Islet of Langerhans (tissue), 1 donor: ENCODE measurements around the gene TRAPPC1.

Source experiments
- FAIRE-seq: peaks from one replicate; lab custom pipeline; 2011; peaks lifted over from hg19 to GRCh38; lab: Jason Lieb, UNC

TRAPPC1 gene

GRCh38 chr17:7940743-7941142, 9.0 kb upstream of the TRAPPC1 start:
- no peak for FAIRE-seq

GRCh38 chr17:7940034-7940433, 8.3 kb upstream of the TRAPPC1 start:
- FAIRE-seq, result no peak

- FAIRE-seq, result no peak
These were observed 4.1 kb upstream of the TRAPPC1 start for GRCh38 chr17:7935859-7936258.

- FAIRE-seq, result no peak
These were observed 1.2 kb upstream of the TRAPPC1 start for GRCh38 chr17:7932949-7933348.

GRCh38 chr17:7932483-7932891, 741 bp upstream of the TRAPPC1 start:
- FAIRE-seq, result no peak

- FAIRE-seq, result no peak
These were observed 710 bp downstream of the TRAPPC1 start for GRCh38 chr17:7930841-7931631.

GRCh38 chr17:7929158-7930023, 2.4 kb downstream of the TRAPPC1 start, which contains the start of gene KCNAB3:
Gene KCNAB3 (minus strand): TSS chr17:7929856. CDS start chr17:7929435, 421 bp downstream.
- no peak for FAIRE-seq

GRCh38 chr17:7927596-7927995, 4.2 kb downstream of the TRAPPC1 start:
- no peak for FAIRE-seq

GRCh38 chr17:7922845-7923628, 8.7 kb downstream of the TRAPPC1 start:
- FAIRE-seq, result no peak

GRCh38 chr17:7922269-7922844, 9.4 kb downstream of the TRAPPC1 start:
- FAIRE-seq, result no peak

- no peak for FAIRE-seq
These were observed 14.9 kb downstream of the TRAPPC1 start for GRCh38 chr17:7916808-7917207.

GRCh38 chr17:7916385-7916682, 15.4 kb downstream of the TRAPPC1 start:
- FAIRE-seq, result no peak

- no peak for FAIRE-seq
These were observed 15.9 kb downstream of the TRAPPC1 start, which contains the start of gene RNF227 for GRCh38 chr17:7915611-7916384. Gene RNF227 (minus strand): TSS chr17:7916289. CDS start chr17:7916195, 94 bp downstream.

- FAIRE-seq, result no peak
These were observed 16.6 kb downstream of the TRAPPC1 start for GRCh38 chr17:7915179-7915610.

- FAIRE-seq, result peak; percentile 79
These were observed 18.7 kb downstream of the TRAPPC1 start for GRCh38 chr17:7912927-7913524.

- no peak for FAIRE-seq
These were observed 20.6 kb downstream of the TRAPPC1 start for GRCh38 chr17:7911116-7911515.

GRCh38 chr17:7910711-7911110, 21.0 kb downstream of the TRAPPC1 start:
- no peak for FAIRE-seq

GRCh38 chr17:7910281-7910680, 21.5 kb downstream of the TRAPPC1 start:
- FAIRE-seq, result no peak

GRCh38 chr17:7909089-7909488, 22.7 kb downstream of the TRAPPC1 start:
- no peak for FAIRE-seq

- FAIRE-seq, result no peak
These were observed 28.3 kb downstream of the TRAPPC1 start for GRCh38 chr17:7903154-7904103.
